Measurements from ENCODE around the gene VANGL1.

GRCh38 chr1:115697619-115698018 is 55.8 kb downstream of the VANGL1 start:
- no peak for TF ChIP-seq POLR2AphosphoS5 (IDR thresholded peaks at IDR 0.05; ENCODE audit: low read depth, low read length)
- no peak for TF ChIP-seq TAF1 (IDR thresholded peaks at IDR 0.05; ENCODE audit: low read depth, low read length)
- no peak for TF ChIP-seq SPI1 (IDR thresholded peaks at IDR 0.05; ENCODE audit: low read depth, low read length)
- TF ChIP-seq PAX5 (IDR thresholded peaks at IDR 0.05; ENCODE audit: insufficient read depth, low read length, severe bottlenecking) = no peak

Data from GM12891 (cell line).